WTC11 (cell line): ENCODE results near the gene BRINP1.

Experiments used
- AFF4 ChIP-seq: sonication (generic); formaldehyde crosslinking; IDR thresholded peaks from 2 replicates; pipeline ENCODE4 v1.8.1; 2023; ENCODE audit warnings: mild to moderate bottlenecking, missing genetic modification reagents, borderline replicate concordance
- ARID4B ChIP-seq: sonication (generic); formaldehyde crosslinking; IDR thresholded peaks from 2 replicates; pipeline ENCODE4 v1.8.0; 2023; ENCODE audit warnings: missing genetic modification reagents, mild to moderate bottlenecking, borderline replicate concordance
- ATF2 ChIP-seq: sonication (generic); formaldehyde crosslinking; IDR thresholded peaks from 2 replicates; pipeline ENCODE4 v1.8.1; 2022; ENCODE audit warnings: low read depth, missing genetic modification reagents, borderline replicate concordance
- ATF3 ChIP-seq: sonication (generic); formaldehyde crosslinking; conservative IDR thresholded peaks from 2 replicates; pipeline ENCODE4 v1.8.1; 2022; ENCODE audit warnings: mild to moderate bottlenecking, missing genetic modification reagents
- CBFB ChIP-seq: sonication (generic); formaldehyde crosslinking; IDR thresholded peaks from 2 replicates; pipeline ENCODE4 v1.8.1; 2022; ENCODE audit warnings: mild to moderate bottlenecking, low read depth, missing genetic modification reagents
- CREB1 ChIP-seq: sonication (generic); formaldehyde crosslinking; IDR thresholded peaks from 2 replicates; pipeline ENCODE4 v1.8.0; 2023; ENCODE audit warnings: mild to moderate bottlenecking, missing genetic modification reagents
- CTCF ChIP-seq: fragments of 200-600 bp; IDR thresholded peaks from 2 replicates; pipeline ENCODE4 v1.8.0; 2022; ENCODE audit warnings: antibody characterized with exemption
- JAZF1 ChIP-seq: fragments of 250-450 bp; sonication (Bioruptor Pico); IDR thresholded peaks from 2 replicates; pipeline ENCODE4 v1.9.0; 2021; ENCODE audit warnings: moderate library complexity, mild to moderate bottlenecking, inconsistent platforms
- MAX ChIP-seq: sonication (generic); formaldehyde crosslinking; IDR thresholded peaks from 2 replicates; pipeline ENCODE4 v1.8.0; 2022; ENCODE audit warnings: mild to moderate bottlenecking, missing genetic modification reagents
- NR1H2 ChIP-seq: sonication (generic); formaldehyde crosslinking; IDR thresholded peaks from 2 replicates; pipeline ENCODE4 v1.9.0; 2021; ENCODE audit warnings: mild to moderate bottlenecking, moderate library complexity, missing genetic modification reagents
- USF2 ChIP-seq: sonication (generic); formaldehyde crosslinking; IDR thresholded peaks from 2 replicates; pipeline ENCODE4 v1.8.1; 2023; ENCODE audit warnings: mild to moderate bottlenecking, missing genetic modification reagents, moderate library complexity
- ZBTB21 ChIP-seq: sonication (generic); formaldehyde crosslinking; IDR thresholded peaks from 2 replicates; pipeline ENCODE4 v1.8.1; 2023; ENCODE audit warnings: mild to moderate bottlenecking, missing genetic modification reagents, borderline replicate concordance
- ZNF396 ChIP-seq: fragments of 250-450 bp; sonication (Bioruptor Pico); IDR thresholded peaks from 2 replicates; pipeline ENCODE4 v1.8.0; 2021; ENCODE audit warnings: mild to moderate bottlenecking, moderate library complexity, borderline replicate concordance
- ZNF512 ChIP-seq: sonication (generic); formaldehyde crosslinking; IDR thresholded peaks from 2 replicates; pipeline ENCODE4 v1.8.1; 2022; ENCODE audit warnings: missing genetic modification reagents, borderline replicate concordance

- TF ChIP-seq CBFB (no peak), CTCF (no peak), NR1H2 (CRISPR knock-in tag) (no peak), CREB1 (CRISPR knock-in tag) (no peak), ATF2 (no peak), MAX (CRISPR knock-in tag) (no peak), USF2 (no peak), JAZF1 (no peak), ZBTB21 (CRISPR knock-in tag) (no peak), ATF3 (no peak), ZNF512 (CRISPR knock-in tag) (no peak), ZNF396 (CRISPR knock-in tag) (no peak), AFF4 (CRISPR knock-in tag) (no peak), ARID4B (CRISPR knock-in tag) (no peak)
Measured at GRCh38 chr9:119268985-119269384, 100.2 kb downstream of the BRINP1 start.
